C4-2B (cell line): Measurements from ENCODE around the gene COX4I1.

Source experiments
- ZFX ChIP-seq: fragments of 450-650 bp; IDR thresholded peaks from 2 replicates; pipeline ENCODE4 v1.6.1; 2017
- TF ChIP-seq, protein P1 (sequence below): fragments of 450-650 bp; conservative IDR thresholded peaks from 2 replicates; pipeline ENCODE4 v1.5.1; 2017; ENCODE audit warnings: mild to moderate bottlenecking

- TF ChIP-seq, protein P1, sequence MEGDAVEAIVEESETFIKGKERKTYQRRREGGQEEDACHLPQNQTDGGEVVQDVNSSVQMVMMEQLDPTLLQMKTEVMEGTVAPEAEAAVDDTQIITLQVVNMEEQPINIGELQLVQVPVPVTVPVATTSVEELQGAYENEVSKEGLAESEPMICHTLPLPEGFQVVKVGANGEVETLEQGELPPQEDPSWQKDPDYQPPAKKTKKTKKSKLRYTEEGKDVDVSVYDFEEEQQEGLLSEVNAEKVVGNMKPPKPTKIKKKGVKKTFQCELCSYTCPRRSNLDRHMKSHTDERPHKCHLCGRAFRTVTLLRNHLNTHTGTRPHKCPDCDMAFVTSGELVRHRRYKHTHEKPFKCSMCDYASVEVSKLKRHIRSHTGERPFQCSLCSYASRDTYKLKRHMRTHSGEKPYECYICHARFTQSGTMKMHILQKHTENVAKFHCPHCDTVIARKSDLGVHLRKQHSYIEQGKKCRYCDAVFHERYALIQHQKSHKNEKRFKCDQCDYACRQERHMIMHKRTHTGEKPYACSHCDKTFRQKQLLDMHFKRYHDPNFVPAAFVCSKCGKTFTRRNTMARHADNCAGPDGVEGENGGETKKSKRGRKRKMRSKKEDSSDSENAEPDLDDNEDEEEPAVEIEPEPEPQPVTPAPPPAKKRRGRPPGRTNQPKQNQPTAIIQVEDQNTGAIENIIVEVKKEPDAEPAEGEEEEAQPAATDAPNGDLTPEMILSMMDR, result no peak
- no peak for TF ChIP-seq ZFX
Observed at GRCh38 chr16:85754413-85754812, 45.1 kb upstream of the COX4I1 start.
